GM12891 (cell line): ENCODE results near the gene C1orf159.

Experiments
- PAX5 ChIP-seq: IDR thresholded peaks from 2 replicates; pipeline ENCODE4 v1.6.1; 2011; ENCODE audit warnings: low read length, moderate library complexity, mild to moderate bottlenecking; ENCODE audit not compliant: insufficient read depth, severe bottlenecking
- POLR2A ChIP-seq: IDR thresholded peaks from 2 replicates; pipeline ENCODE4 v1.6.1; 2011; ENCODE audit warnings: low read depth, low read length, control low read depth
- POLR2AphosphoS5 ChIP-seq: IDR thresholded peaks from 2 replicates; pipeline ENCODE4 v1.6.1; 2011; ENCODE audit warnings: low read depth, low read length, control low read depth
- POU2F2 ChIP-seq: IDR thresholded peaks from 2 replicates; pipeline ENCODE4 v1.6.1; 2011; ENCODE audit warnings: low read depth, mild to moderate bottlenecking, control low read depth, low read length, moderate library complexity
- SPI1 ChIP-seq: IDR thresholded peaks from 2 replicates; pipeline ENCODE4 v1.6.1; 2011; ENCODE audit warnings: low read depth, low read length, control low read depth
- TAF1 ChIP-seq: IDR thresholded peaks from 2 replicates; pipeline ENCODE4 v1.6.1; 2011; ENCODE audit warnings: low read depth, low read length, control low read depth

- TF ChIP-seq POLR2A (no peak), POLR2AphosphoS5 (no peak), TAF1 (no peak), SPI1 (no peak), POU2F2 (no peak), PAX5 (no peak)
Observed at GRCh38 chr1:1111516-1112236, 4.2 kb downstream of the C1orf159 start.
